Endothelial cell of umbilical vein (primary cell): ENCODE data around the gene CACNA1B. TPM values are rescaled to one million over a fixed set of nuclear protein-coding genes. Genes with fewer than 3 reads are reported as not detected.

Source experiments
- BruUV-seq: library from RNA; stranded (reverse); fragments of 400-500 nt; replicated peaks from 2 replicates; lab custom pipeline; 2021; lab: Mats Ljungman, UMichigan
- CTCF ChIA-PET: fragments of 300-600, 350-600 bp; sonication (Branson Sonifier 250); formaldehyde crosslinking; loops from one replicate; lab custom pipeline; 2021; ENCODE audit warnings: antibody characterized with exemption, inconsistent platforms; lab: Charles Lee
- POLR2A ChIA-PET: fragments of 300-600, 350-600 bp; sonication (Branson Sonifier 250); formaldehyde crosslinking; loops from one replicate; lab custom pipeline; 2021; ENCODE audit warnings: antibody characterized with exemption, inconsistent platforms; lab: Charles Lee
- DNase-seq: peaks from one replicate; pipeline ENCODE4 v3.0.0-alpha.2; 2011; ENCODE audit warnings: low read depth, low spot score
- FAIRE-seq: peaks from 2 replicates; lab custom pipeline; 2011; peaks lifted over from hg19 to GRCh38; lab: Jason Lieb, UNC
- H2AFZ ChIP-seq: 2 replicates; pipeline ENCODE4 v1.6.0; 2012; ENCODE audit warnings: low read depth, low read length, control low read depth, inconsistent platforms
- H3K27ac ChIP-seq: 2 replicates; pipeline ENCODE4 v1.5.1; 2011; ENCODE audit warnings: low read depth, mild to moderate bottlenecking, control low read depth, low read length, moderate library complexity; ENCODE audit not compliant: insufficient read depth
- H3K27me3 ChIP-seq, 2 experiments: 2 replicates each; pipeline versions ENCODE4 v1.6.0 to v1.6.1; 2011; ENCODE audit warnings: low read length in 2 of 2, mixed read lengths in 1 of 2; ENCODE audit not compliant: control insufficient read depth in 2 of 2, insufficient read depth in 2 of 2
- H3K36me3 ChIP-seq, 2 experiments: 2 replicates in 1 of 2; 3 replicates in 1 of 2; pipeline ENCODE4 v1.5.1; 2011; ENCODE audit warnings: low read length in 2 of 2, mild to moderate bottlenecking in 1 of 2, moderate library complexity in 1 of 2; ENCODE audit not compliant: control insufficient read depth in 2 of 2, insufficient read depth in 2 of 2; ENCODE audit errors: extremely low read depth in 1 of 2
- H3K4me1 ChIP-seq: 3 replicates; pipeline ENCODE4 v1.5.1; 2011; ENCODE audit warnings: mild to moderate bottlenecking, low read length; ENCODE audit not compliant: control insufficient read depth, insufficient read depth; ENCODE audit errors: extremely low read depth
- H3K4me2 ChIP-seq: 2 replicates; pipeline ENCODE4 v1.6.1; 2011; ENCODE audit warnings: low read length, control low read depth, mixed read lengths; ENCODE audit not compliant: insufficient read depth
- H3K4me3 ChIP-seq, 3 experiments: fragments of 200-600 bp in 1 of 3; sonication (generic), shearing (Covaris generic) in 1 of 3; replicated peaks in 1 of 3; 2 replicates each; pipeline ENCODE4 v1.5.1; 2011 to 2016; ENCODE audit warnings: control low read depth in 3 of 3, low read length in 3 of 3, mild to moderate bottlenecking in 2 of 3, inconsistent platforms in 1 of 3, low read depth in 1 of 3, moderate library complexity in 1 of 3; ENCODE audit not compliant: insufficient read depth in 1 of 3
- H3K79me2 ChIP-seq: 2 replicates; pipeline ENCODE4 v1.6.0; 2012; ENCODE audit warnings: low read length, inconsistent platforms; ENCODE audit not compliant: control insufficient read depth, insufficient read depth
- H3K9ac ChIP-seq: replicated peaks from 2 replicates; pipeline ENCODE3; 2011; ENCODE audit warnings: low read length, control low read depth; ENCODE audit not compliant: insufficient read depth; ENCODE audit errors: extremely low read depth
- H3K9me1 ChIP-seq: replicated peaks from 3 replicates; pipeline ENCODE4 v1.6.0; 2011; ENCODE audit warnings: mild to moderate bottlenecking, low read length; ENCODE audit not compliant: control insufficient read depth, insufficient read depth; ENCODE audit errors: extremely low read depth
- H3K9me3 ChIP-seq: replicated peaks from 2 replicates; pipeline ENCODE4 v1.5.1; 2012; ENCODE audit warnings: low read length, inconsistent platforms; ENCODE audit not compliant: control insufficient read depth, insufficient read depth
- H4K20me1 ChIP-seq: replicated peaks from 2 replicates; pipeline ENCODE3; 2011; ENCODE audit warnings: mild to moderate bottlenecking, low read length; ENCODE audit not compliant: control insufficient read depth, insufficient read depth; ENCODE audit errors: extremely low read depth
- CTCF ChIP-seq, 2 donors: IDR thresholded peaks; 1 replicate in 1 of 2; 2 replicates in 1 of 2; pipeline ENCODE4 v1.5.1; 2011; ENCODE audit warnings: low read length in 2 of 2, mild to moderate bottlenecking in 2 of 2, moderate library complexity in 2 of 2, control low read depth in 1 of 2, inconsistent platforms in 1 of 2, low read depth in 1 of 2; ENCODE audit not compliant: insufficient read depth in 1 of 2; ENCODE audit errors: extremely low read depth in 1 of 2
- EZH2 ChIP-seq: IDR thresholded peaks from 2 replicates; pipeline ENCODE4 v1.6.1; 2012; ENCODE audit warnings: borderline replicate concordance, low read depth, mild to moderate bottlenecking, moderate library complexity, low read length, inconsistent platforms; ENCODE audit not compliant: severe bottlenecking
- FOS ChIP-seq: IDR thresholded peaks from 2 replicates; pipeline ENCODE4 v1.6.1; 2011; ENCODE audit warnings: mild to moderate bottlenecking, low read length, moderate library complexity, borderline replicate concordance; ENCODE audit not compliant: insufficient read depth
- GATA2 ChIP-seq: IDR thresholded peaks from 2 replicates; pipeline ENCODE4 v1.7.0; 2011; ENCODE audit warnings: low read depth, mild to moderate bottlenecking, moderate library complexity, mixed read lengths, low read length; ENCODE audit not compliant: insufficient read length, insufficient read depth
- JUN ChIP-seq: IDR thresholded peaks from 2 replicates; pipeline ENCODE4 v1.6.1; 2011; ENCODE audit warnings: borderline replicate concordance, low read depth; ENCODE audit not compliant: insufficient read length, insufficient read depth
- MAX ChIP-seq: IDR thresholded peaks from 2 replicates; pipeline ENCODE4 v1.6.1; 2011; ENCODE audit not compliant: insufficient read depth, insufficient read length
- MYC ChIP-seq: IDR thresholded peaks from one replicate; pipeline ENCODE4 v1.6.1; 2011; ENCODE audit warnings: mild to moderate bottlenecking, low read depth, low read length
- POLR2A ChIP-seq: IDR thresholded peaks from 2 replicates; pipeline ENCODE4 v1.6.1; 2012; ENCODE audit warnings: low read depth, mild to moderate bottlenecking, control low read depth, low read length
- POLR2AphosphoS5 ChIP-seq: IDR thresholded peaks from 2 replicates; pipeline ENCODE4 v1.6.1; 2012; ENCODE audit warnings: low read depth, mild to moderate bottlenecking, control low read depth, low read length, moderate library complexity; ENCODE audit not compliant: insufficient read depth
- dilution Hi-C: fragments of 300-500 bp; cut with MboI; formaldehyde crosslinking; loops from one replicate; pipeline ENCODE4 v1.15.0; 2019; ENCODE audit warnings: low sequenced_read_pairs; ENCODE audit not compliant: extremely low pct_ligation_motif_present
- intact Hi-C: fragments of 100-400 bp; cut with micrococcal nuclease; formaldehyde crosslinking; loops from one replicate; pipeline ENCODE4 v1.10.0; 2022
- polyA plus RNA-seq, 4 experiments: library from polyadenylated mRNA; depleted of rRNA in 3 of 4; stranded (reverse) in 3 of 4; unstranded in 1 of 4; fragments of >200 nt; gene quantifications; 2 replicates each; pipeline versions ENCODE4 v1.2.1 to v1.2.3, GENCODE V29; 2011 to 2012; ENCODE audit warnings: missing spikeins in 1 of 4
- total RNA-seq: library from RNA; stranded (reverse); gene quantifications from 2 replicates; pipeline ENCODE4 v1.2.3, GENCODE V29; 2021

The CACNA1B gene
- total and polyA plus RNA-seq, 2 donors (not counting 3 experiments of a cell fraction or from before 2014, with no cell fraction given), result 0.11 to 0.41 TPM

- no peaks in the 10 kb centered on the region for H3K9me3 ChIP-seq
- H3K27ac ChIP-seq, result no peak overlapping the region
- dilution Hi-C loops, result no loop called here
- H3K9ac ChIP-seq, result no peak overlapping the region
- no peaks in the 10 kb centered on the region for H3K4me1 ChIP-seq
- DNase-seq (no peak), FAIRE-seq (no peak)
- ChIA-PET POLR2A (no interaction called here), CTCF (no interaction called here)
- no TSS peak for BruUV-seq
- H3K9me1 ChIP-seq, result no peaks in the 10 kb centered on the region
- H3K4me2 ChIP-seq, result no peak overlapping the region
- H3K79me2 ChIP-seq, result no peaks in the 10 kb centered on the region
- intact Hi-C loops, result no loop called here
- no peaks in the 10 kb centered on the region for H4K20me1 ChIP-seq
- TF ChIP-seq MAX, result no peak
- H3K36me3 ChIP-seq, result no peaks in the 10 kb centered on the region
- no peak overlapping the region for H2AFZ ChIP-seq
- H3K27me3 ChIP-seq, result no peaks in the 10 kb centered on the region
- H3K4me3 ChIP-seq, result no peak overlapping the region
These were observed 216.4 kb downstream of the CACNA1B start for GRCh38 chr9:138094028-138094427.

GRCh38 chr9:138095813-138096518 is 218.4 kb downstream of the CACNA1B start:
- no peaks in the 10 kb centered on the region for H3K9me3 ChIP-seq
- H3K4me2 ChIP-seq, result no peak overlapping the region
- H3K4me1 ChIP-seq, result no peaks in the 10 kb centered on the region
- POLR2A ChIA-PET, result no interaction called here
- DNase-seq (no peak), FAIRE-seq (no peak)
- no peak overlapping the region for H3K4me3 ChIP-seq
- intact Hi-C loops, result no loop called here
- H2AFZ ChIP-seq, result no peak overlapping the region
- H4K20me1 ChIP-seq, result no peaks in the 10 kb centered on the region
- H3K9ac ChIP-seq, result no peak overlapping the region
- H3K36me3 ChIP-seq, result no peaks in the 10 kb centered on the region
- dilution Hi-C loops, result no loop called here
- no peaks in the 10 kb centered on the region for H3K79me2 ChIP-seq
- no peaks in the 10 kb centered on the region for H3K27me3 ChIP-seq
- no peaks in the 10 kb centered on the region for H3K9me1 ChIP-seq
- BruUV-seq, result no TSS peak
- no peak overlapping the region for H3K27ac ChIP-seq
- CTCF ChIA-PET, result no interaction called here
- TF ChIP-seq EZH2 (no peak), POLR2A (no peak), JUN (no peak), FOS (no peak), CTCF (IDR thresholded peaks at IDR 0.05; ENCODE audit: extremely low read depth in 1 of 2, insufficient read depth in 1 of 2, low read depth in 1 of 2, low read length in 2 of 2) (no peak), GATA2 (no peak), MYC (no peak), MAX (no peak), POLR2AphosphoS5 (no peak)
